HepG2 (cell line): ENCODE data around the gene DNAJB11. TPM values are rescaled to one million over a fixed set of nuclear protein-coding genes. Genes with fewer than 3 reads are reported as not detected.

Experiments
- BCL6 ChIP-seq: IDR thresholded peaks from 2 replicates; pipeline ENCODE4 v1.6.1; 2016; ENCODE audit warnings: missing genetic modification reagents, missing compliant biosample characterization
- CCDC6 ChIP-seq: sonication (generic); formaldehyde crosslinking; IDR thresholded peaks from 2 replicates; pipeline ENCODE4 v1.8.1; 2022; ENCODE audit warnings: mild to moderate bottlenecking, missing genetic modification reagents, moderate library complexity
- ELF3 ChIP-seq: IDR thresholded peaks from 2 replicates; pipeline ENCODE4 v1.6.1; 2016; ENCODE audit warnings: missing genetic modification reagents, missing compliant biosample characterization
- ELF4 ChIP-seq: sonication (generic); formaldehyde crosslinking; IDR thresholded peaks from 2 replicates; pipeline ENCODE4 v1.5.0; 2020; ENCODE audit warnings: missing genetic modification reagents, mild to moderate bottlenecking, moderate library complexity, borderline replicate concordance
- EZH2 ChIP-seq: conservative IDR thresholded peaks from 2 replicates; pipeline ENCODE4 v1.6.1; 2012; ENCODE audit warnings: mild to moderate bottlenecking, low read depth, low read length, moderate library complexity
- MTF2 ChIP-seq: sonication (generic); formaldehyde crosslinking; IDR thresholded peaks from 2 replicates; pipeline ENCODE4 v1.5.0; 2020; ENCODE audit warnings: missing genetic modification reagents, borderline replicate concordance
- PAF1 ChIP-seq: IDR thresholded peaks from 2 replicates; pipeline ENCODE4 v1.6.1; 2016; ENCODE audit warnings: missing genetic modification reagents, missing compliant biosample characterization
- RBFOX2 ChIP-seq: fragments of 200-400 bp; formaldehyde crosslinking; IDR thresholded peaks from 2 replicates; pipeline ENCODE4 v1.6.1; 2017; ENCODE audit warnings: low read depth, mild to moderate bottlenecking, low read length
- SOX5 ChIP-seq: IDR thresholded peaks from 2 replicates; pipeline ENCODE4 v1.6.1; 2016; ENCODE audit warnings: borderline replicate concordance
- TBX2 ChIP-seq: sonication (generic); formaldehyde crosslinking; IDR thresholded peaks from 2 replicates; pipeline ENCODE4 v1.5.0; 2020; ENCODE audit warnings: missing genetic modification reagents, mild to moderate bottlenecking, borderline replicate concordance
- TGIF2 ChIP-seq: IDR thresholded peaks from 2 replicates; pipeline ENCODE4 v1.6.1; 2016; ENCODE audit warnings: control low read depth, missing compliant biosample characterization
- U2AF1 ChIP-seq: fragments of 200-400 bp; formaldehyde crosslinking; optimal IDR thresholded peaks from 2 replicates; pipeline ENCODE3; 2017; ENCODE audit warnings: mild to moderate bottlenecking, low read depth, low read length
- ZNF335 ChIP-seq: sonication (generic); formaldehyde crosslinking; IDR thresholded peaks from 2 replicates; pipeline ENCODE4 v1.4.0; 2020; ENCODE audit warnings: missing genetic modification reagents
- ZNF343 ChIP-seq: sonication (generic); formaldehyde crosslinking; IDR thresholded peaks from 2 replicates; pipeline ENCODE4 v1.4.0; 2020; ENCODE audit warnings: mild to moderate bottlenecking, missing genetic modification reagents
- ZNF431 ChIP-seq: sonication (generic); formaldehyde crosslinking; IDR thresholded peaks from 2 replicates; pipeline ENCODE4 v1.9.0; 2022; ENCODE audit warnings: missing genetic modification reagents, low read depth, mild to moderate bottlenecking, borderline replicate concordance
- ZNF549 ChIP-seq: sonication (generic); formaldehyde crosslinking; IDR thresholded peaks from 2 replicates; pipeline ENCODE4 v1.5.0; 2020; ENCODE audit warnings: missing genetic modification reagents
- ZSCAN12 ChIP-seq: sonication (generic); formaldehyde crosslinking; IDR thresholded peaks from 2 replicates; pipeline ENCODE4 v1.9.0; 2021; ENCODE audit warnings: mild to moderate bottlenecking, missing genetic modification reagents
- polyA plus RNA-seq, 8 experiments: library from polyadenylated mRNA; depleted of rRNA in 3 of 8; stranded (reverse) in 7 of 8; unstranded in 1 of 8; fragments of >200 nt; fragmentation: Illumina TruSeq in 4 of 8; extraction: Trizol in 4 of 8; gene quantifications; 2 replicates each; pipeline versions ENCODE4 v1.2.1 to v1.2.3, GENCODE V29; 2011 to 2016; ENCODE audit warnings: low read depth in 4 of 8, missing spikeins in 1 of 8, mixed read lengths in 1 of 8; ENCODE audit not compliant: insufficient read depth in 1 of 8
- total RNA-seq, 5 experiments: library from RNA; depleted of rRNA; stranded (reverse); fragments of >200 nt; fragmentation: Illumina TruSeq; extraction: Trizol; gene quantifications; 2 replicates each; pipeline ENCODE4 v1.2.3, GENCODE V29; 2016; ENCODE audit warnings: low read depth in 1 of 5
- TF ChIP-seq, protein P1 (sequence below): sonication (generic); formaldehyde crosslinking; IDR thresholded peaks from 2 replicates; pipeline ENCODE4 v1.4.0; 2020; ENCODE audit warnings: mild to moderate bottlenecking, missing genetic modification reagents
- TF ChIP-seq, protein P2 (sequence below): sonication (generic); formaldehyde crosslinking; IDR thresholded peaks from 2 replicates; pipeline ENCODE4 v1.4.0; 2020; ENCODE audit warnings: mild to moderate bottlenecking, low read depth, missing genetic modification reagents
- TF ChIP-seq, protein P3 (sequence below): sonication (generic); formaldehyde crosslinking; IDR thresholded peaks from 2 replicates; pipeline ENCODE4 v1.5.0; 2020; ENCODE audit warnings: mild to moderate bottlenecking, missing genetic modification reagents, borderline replicate concordance
- TF ChIP-seq, protein P4 (sequence below): IDR thresholded peaks from 2 replicates; pipeline ENCODE4 v1.6.1; 2016; ENCODE audit warnings: missing compliant biosample characterization, missing genetic modification reagents, borderline replicate concordance
- TF ChIP-seq, protein P5 (sequence below): sonication (generic); formaldehyde crosslinking; IDR thresholded peaks from 2 replicates; pipeline ENCODE4 v1.5.1; 2020; ENCODE audit warnings: missing genetic modification reagents, mild to moderate bottlenecking, borderline replicate concordance

Gene DNAJB11
- total and polyA plus RNA-seq, 2 of the 13 experiments (the other 11 are each of a cell fraction or from before 2014, with no cell fraction given), result 41.0 to 132 TPM

DNA sequence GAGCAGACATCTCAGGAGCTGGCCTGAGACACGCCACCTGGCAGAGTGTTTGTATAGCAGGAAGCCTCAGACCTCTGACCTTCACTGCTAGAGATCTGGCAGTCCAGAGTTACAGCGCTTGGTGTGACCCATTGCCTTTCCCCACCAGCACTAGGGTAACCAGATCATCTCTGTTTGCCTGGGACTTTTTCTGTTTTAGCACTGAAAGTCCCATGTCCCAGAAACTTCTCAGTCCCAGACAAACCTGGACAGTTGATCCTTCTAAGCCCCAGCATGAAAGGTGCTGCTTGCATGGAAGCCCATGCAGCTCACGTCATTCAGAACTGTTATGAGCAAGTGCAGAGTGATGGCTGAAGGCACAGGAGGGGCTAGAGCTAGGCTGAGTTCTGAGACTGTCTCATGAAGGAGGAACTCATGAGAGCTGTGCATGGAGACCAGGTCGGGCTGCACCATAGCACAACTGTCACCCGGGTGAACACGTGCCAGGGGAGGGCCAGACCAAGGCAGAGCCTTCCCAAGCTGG, 24.1 kb downstream of the DNAJB11 start (continued):
- TF ChIP-seq, protein P1, sequence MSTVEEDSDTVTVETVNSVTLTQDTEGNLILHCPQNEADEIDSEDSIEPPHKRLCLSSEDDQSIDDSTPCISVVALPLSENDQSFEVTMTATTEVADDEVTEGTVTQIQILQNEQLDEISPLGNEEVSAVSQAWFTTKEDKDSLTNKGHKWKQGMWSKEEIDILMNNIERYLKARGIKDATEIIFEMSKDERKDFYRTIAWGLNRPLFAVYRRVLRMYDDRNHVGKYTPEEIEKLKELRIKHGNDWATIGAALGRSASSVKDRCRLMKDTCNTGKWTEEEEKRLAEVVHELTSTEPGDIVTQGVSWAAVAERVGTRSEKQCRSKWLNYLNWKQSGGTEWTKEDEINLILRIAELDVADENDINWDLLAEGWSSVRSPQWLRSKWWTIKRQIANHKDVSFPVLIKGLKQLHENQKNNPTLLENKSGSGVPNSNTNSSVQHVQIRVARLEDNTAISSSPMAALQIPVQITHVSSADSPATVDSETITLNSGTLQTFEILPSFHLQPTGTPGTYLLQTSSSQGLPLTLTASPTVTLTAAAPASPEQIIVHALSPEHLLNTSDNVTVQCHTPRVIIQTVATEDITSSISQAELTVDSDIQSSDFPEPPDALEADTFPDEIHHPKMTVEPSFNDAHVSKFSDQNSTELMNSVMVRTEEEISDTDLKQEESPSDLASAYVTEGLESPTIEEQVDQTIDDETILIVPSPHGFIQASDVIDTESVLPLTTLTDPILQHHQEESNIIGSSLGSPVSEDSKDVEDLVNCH (CRISPR knock-in tag), result no peak
- TF ChIP-seq, protein P2, sequence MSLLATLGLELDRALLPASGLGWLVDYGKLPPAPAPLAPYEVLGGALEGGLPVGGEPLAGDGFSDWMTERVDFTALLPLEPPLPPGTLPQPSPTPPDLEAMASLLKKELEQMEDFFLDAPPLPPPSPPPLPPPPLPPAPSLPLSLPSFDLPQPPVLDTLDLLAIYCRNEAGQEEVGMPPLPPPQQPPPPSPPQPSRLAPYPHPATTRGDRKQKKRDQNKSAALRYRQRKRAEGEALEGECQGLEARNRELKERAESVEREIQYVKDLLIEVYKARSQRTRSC (CRISPR knock-in tag), result no peak
- TF ChIP-seq RBFOX2, result peak; percentile 25; the same call in 1 of the 2 replicates
- TF ChIP-seq, protein P3, sequence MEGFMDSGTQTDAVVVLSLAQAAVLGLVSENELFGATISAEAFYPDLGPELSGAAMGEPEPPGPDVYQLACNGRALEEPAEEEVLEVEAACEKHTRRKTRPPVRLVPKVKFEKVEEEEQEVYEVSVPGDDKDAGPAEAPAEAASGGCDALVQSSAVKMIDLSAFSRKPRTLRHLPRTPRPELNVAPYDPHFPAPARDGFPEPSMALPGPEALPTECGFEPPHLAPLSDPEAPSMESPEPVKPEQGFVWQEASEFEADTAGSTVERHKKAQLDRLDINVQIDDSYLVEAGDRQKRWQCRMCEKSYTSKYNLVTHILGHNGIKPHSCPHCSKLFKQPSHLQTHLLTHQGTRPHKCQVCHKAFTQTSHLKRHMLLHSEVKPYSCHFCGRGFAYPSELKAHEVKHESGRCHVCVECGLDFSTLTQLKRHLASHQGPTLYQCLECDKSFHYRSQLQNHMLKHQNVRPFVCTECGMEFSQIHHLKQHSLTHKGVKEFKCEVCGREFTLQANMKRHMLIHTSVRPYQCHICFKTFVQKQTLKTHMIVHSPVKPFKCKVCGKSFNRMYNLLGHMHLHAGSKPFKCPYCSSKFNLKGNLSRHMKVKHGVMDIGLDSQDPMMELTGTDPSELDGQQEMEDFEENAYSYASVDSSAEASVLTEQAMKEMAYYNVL (CRISPR knock-in tag), result no peak; the same call in 1 of the 2 replicates
- TF ChIP-seq TGIF2 (CRISPR knock-in tag), result no peak
- TF ChIP-seq EZH2, result no peak
- TF ChIP-seq ZNF335 (CRISPR knock-in tag), result no peak
- TF ChIP-seq ELF4 (CRISPR knock-in tag), result no peak
- peak; percentile 29; the same call in 1 of the 2 replicates for TF ChIP-seq ZNF343 (CRISPR knock-in tag)
- no peak for TF ChIP-seq CCDC6 (CRISPR knock-in tag)
- no peak for TF ChIP-seq ZSCAN12 (CRISPR knock-in tag)
- TF ChIP-seq U2AF1, result no peak
- TF ChIP-seq ZNF549 (CRISPR knock-in tag), result no peak
- no peak; the same call in 1 of the 2 replicates for TF ChIP-seq BCL6 (CRISPR knock-in tag)
- TF ChIP-seq, protein P4, sequence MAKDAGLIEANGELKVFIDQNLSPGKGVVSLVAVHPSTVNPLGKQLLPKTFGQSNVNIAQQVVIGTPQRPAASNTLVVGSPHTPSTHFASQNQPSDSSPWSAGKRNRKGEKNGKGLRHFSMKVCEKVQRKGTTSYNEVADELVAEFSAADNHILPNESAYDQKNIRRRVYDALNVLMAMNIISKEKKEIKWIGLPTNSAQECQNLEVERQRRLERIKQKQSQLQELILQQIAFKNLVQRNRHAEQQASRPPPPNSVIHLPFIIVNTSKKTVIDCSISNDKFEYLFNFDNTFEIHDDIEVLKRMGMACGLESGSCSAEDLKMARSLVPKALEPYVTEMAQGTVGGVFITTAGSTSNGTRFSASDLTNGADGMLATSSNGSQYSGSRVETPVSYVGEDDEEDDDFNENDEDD, result no peak
- TF ChIP-seq PAF1 (CRISPR knock-in tag), result no peak
- TF ChIP-seq, protein P5, sequence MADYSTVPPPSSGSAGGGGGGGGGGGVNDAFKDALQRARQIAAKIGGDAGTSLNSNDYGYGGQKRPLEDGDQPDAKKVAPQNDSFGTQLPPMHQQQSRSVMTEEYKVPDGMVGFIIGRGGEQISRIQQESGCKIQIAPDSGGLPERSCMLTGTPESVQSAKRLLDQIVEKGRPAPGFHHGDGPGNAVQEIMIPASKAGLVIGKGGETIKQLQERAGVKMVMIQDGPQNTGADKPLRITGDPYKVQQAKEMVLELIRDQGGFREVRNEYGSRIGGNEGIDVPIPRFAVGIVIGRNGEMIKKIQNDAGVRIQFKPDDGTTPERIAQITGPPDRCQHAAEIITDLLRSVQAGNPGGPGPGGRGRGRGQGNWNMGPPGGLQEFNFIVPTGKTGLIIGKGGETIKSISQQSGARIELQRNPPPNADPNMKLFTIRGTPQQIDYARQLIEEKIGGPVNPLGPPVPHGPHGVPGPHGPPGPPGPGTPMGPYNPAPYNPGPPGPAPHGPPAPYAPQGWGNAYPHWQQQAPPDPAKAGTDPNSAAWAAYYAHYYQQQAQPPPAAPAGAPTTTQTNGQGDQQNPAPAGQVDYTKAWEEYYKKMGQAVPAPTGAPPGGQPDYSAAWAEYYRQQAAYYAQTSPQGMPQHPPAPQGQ, result no peak
- TF ChIP-seq MTF2 (CRISPR knock-in tag), result no peak
- TF ChIP-seq TBX2, result peak; percentile 34; the same call in 1 of the 2 replicates
- TF ChIP-seq ZNF431 (CRISPR knock-in tag), result no peak
- peak; percentile 20; the same call in 1 of the 2 replicates for TF ChIP-seq ELF3 (CRISPR knock-in tag)
- TF ChIP-seq SOX5 (CRISPR knock-in tag), result no peak
